HG03469 (cell line): Measurements from ENCODE around the gene PCSK5.
"Not testable (repeated sequence)": the region's sequence is repeated elsewhere in the genome, so short reads cannot be mapped to it uniquely, and the experiment has no call there.

ENCODE experiments used
- ATAC-seq: cut with Tn5 transposase; IDR thresholded peaks from one replicate; pipeline ENCODE4 v1.9.1; 2021; ENCODE audit warnings: mild to moderate bottlenecking, moderate library complexity, moderate number of reproducible peaks; ENCODE audit not compliant: unreplicated experiment

Gene PCSK5

GRCh38 chr9:76338418-76338817 is 447.9 kb downstream of the PCSK5 start:
- ATAC-seq = no peak

GRCh38 chr9:76341616-76342015 is 451.1 kb downstream of the PCSK5 start:
- no peak for ATAC-seq

- ATAC-seq = no peak
Measured at GRCh38 chr9:76342201-76342600, 451.7 kb downstream of the PCSK5 start.

GRCh38 chr9:76342858-76343257 is 452.4 kb downstream of the PCSK5 start:
- no peak for ATAC-seq

- no peak for ATAC-seq
Measured at GRCh38 chr9:76349865-76350264, 459.4 kb downstream of the PCSK5 start.

GRCh38 chr9:76351006-76351405 is 460.5 kb downstream of the PCSK5 start:
- no peak for ATAC-seq

GRCh38 chr9:76352026-76352620 is 461.6 kb downstream of the PCSK5 start:
- no peak for ATAC-seq

GRCh38 chr9:76353280-76353679 is 462.8 kb downstream of the PCSK5 start:
- no peak for ATAC-seq

- ATAC-seq = no peak
Measured at GRCh38 chr9:76354221-76354620, 463.7 kb downstream of the PCSK5 start.

GRCh38 chr9:76355886-76356285 is 465.4 kb downstream of the PCSK5 start:
- ATAC-seq = no peak

GRCh38 chr9:76357555-76357954 is 467.1 kb downstream of the PCSK5 start:
- ATAC-seq = no peak

GRCh38 chr9:76358628-76359280 is 468.3 kb downstream of the PCSK5 start:
- no peak for ATAC-seq

GRCh38 chr9:76359365-76359764 is 468.9 kb downstream of the PCSK5 start:
- ATAC-seq = no peak

GRCh38 chr9:76359766-76360165 is 469.3 kb downstream of the PCSK5 start:
- ATAC-seq = no peak

- not testable (repeated sequence) for ATAC-seq
Measured at GRCh38 chr9:76362332-76363031, 472.0 kb downstream of the PCSK5 start.

GRCh38 chr9:76363032-76363395 is 472.5 kb downstream of the PCSK5 start:
- ATAC-seq = no peak

GRCh38 chr9:76365028-76365427 is 474.6 kb downstream of the PCSK5 start:
- no peak for ATAC-seq

- no peak for ATAC-seq
Measured at GRCh38 chr9:76366275-76366674, 475.8 kb downstream of the PCSK5 start.

- ATAC-seq = peak; percentile 68
Measured at GRCh38 chr9:76369583-76369982, 479.1 kb downstream of the PCSK5 start.

- no peak for ATAC-seq
Measured at GRCh38 chr9:76370396-76371023, 480.0 kb downstream of the PCSK5 start.

GRCh38 chr9:76371901-76372300 is 481.4 kb downstream of the PCSK5 start:
- no peak for ATAC-seq

GRCh38 chr9:76372336-76372735 is 481.9 kb downstream of the PCSK5 start:
- ATAC-seq = no peak
